Lower lobe of right lung (tissue), 2 donors: ENCODE data around the gene RHOT2. TPM values are rescaled to one million over a fixed set of nuclear protein-coding genes. Genes with fewer than 3 reads are reported as not detected.

Experiments
- ATAC-seq, 2 donors: fragments of 200-7000 bp; cut with Tn5 transposase; one replicate each; pipeline ENCODE4 v1.9.1; 2020 to 2022; ENCODE audit warnings: mild to moderate bottlenecking in 2 of 2, moderate library complexity in 2 of 2
- DNase-seq: peaks from one replicate; pipeline ENCODE4 v3.0.0-alpha.2; 2020
- H3K27ac ChIP-seq: fragments of 200-600 bp; one replicate; pipeline ENCODE4 v1.8.0; 2022
- H3K27me3 ChIP-seq: fragments of 200-600 bp; one replicate; pipeline ENCODE4 v1.8.0; 2022; ENCODE audit warnings: low read depth
- H3K36me3 ChIP-seq: fragments of 200-600 bp; one replicate; pipeline ENCODE4 v1.8.0; 2022; ENCODE audit warnings: mild to moderate bottlenecking
- H3K4me1 ChIP-seq: fragments of 200-600 bp; one replicate; pipeline ENCODE4 v1.8.0; 2022
- H3K4me3 ChIP-seq: fragments of 200-600 bp; one replicate; pipeline ENCODE4 v1.8.0; 2022; ENCODE audit warnings: mild to moderate bottlenecking
- H3K9me3 ChIP-seq: fragments of 200-600 bp; one replicate; pipeline ENCODE4 v1.8.0; 2022
- intact Hi-C: fragments of 100-400 bp; cut with DNase I; formaldehyde crosslinking; loops from one replicate; pipeline ENCODE4 v1.11.0; 2022
- total RNA-seq: library from RNA; stranded (reverse); fragmentation: NEBNext Ultra II Directional; extraction: Animal tissue kit (Norgen Biotek cat#: 25700); gene quantifications from one replicate; pipeline ENCODE4 v1.2.1, GENCODE V29; 2021
- TF ChIP-seq, protein P1 (sequence below): fragments of 200-600 bp; IDR thresholded peaks from one replicate; pipeline ENCODE4 v1.8.0; 2022; ENCODE audit warnings: antibody characterized with exemption, mild to moderate bottlenecking
- donor health status: DM: no; HTN: yes; CAD: no; lungs with severe emphysema.

RHOT2 gene
- total RNA-seq, 1 donor from 2014 or later = 81.6 TPM

DNA sequence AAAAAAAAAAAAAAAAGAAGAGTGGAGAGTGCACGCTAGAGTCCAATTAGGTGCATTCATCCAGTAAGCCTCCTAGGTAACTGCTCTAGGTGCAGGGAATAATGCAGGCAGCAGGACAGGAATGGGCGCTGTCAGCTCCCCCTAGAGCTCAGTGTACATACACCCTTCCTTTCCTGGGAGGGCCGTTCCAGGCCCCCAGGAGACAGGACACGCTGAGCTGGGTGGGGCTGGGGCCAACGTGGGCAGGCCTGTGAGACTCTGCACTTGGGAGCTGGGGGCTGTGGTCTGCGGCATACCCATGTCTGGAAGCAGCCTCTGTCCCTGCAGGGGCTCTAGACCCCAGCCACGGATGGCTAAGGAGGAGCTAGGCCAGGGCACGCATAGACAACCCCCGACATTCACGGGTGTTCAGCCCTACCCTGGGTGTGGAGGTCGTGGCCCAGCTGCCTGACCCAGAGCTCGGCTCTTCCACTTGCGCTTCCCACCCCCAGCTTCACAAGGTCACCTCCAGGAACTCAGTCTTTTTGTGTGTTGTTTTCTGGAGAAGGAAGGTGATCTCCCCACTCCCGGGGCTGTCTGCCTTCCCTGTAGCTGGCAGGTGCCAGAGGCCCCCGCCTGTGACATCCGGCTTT is 52.0 kb downstream of the RHOT2 start:
- Histone ChIP-seq H3K27me3 (no peaks in the 10 kb centered on the region), H3K4me3 (peak overlapping the region; percentile 80), H3K4me1 (peaks cover 34% of the 10 kb centered on the region), H3K27ac (peak overlapping the region; percentile 89), H3K9me3 (no peaks in the 10 kb centered on the region), H3K36me3 (peaks cover 5% of the 10 kb centered on the region)
- intact Hi-C loops = no loop called here
- DNase-seq (no peak), ATAC-seq (no peak)
- TF ChIP-seq, protein P1, sequence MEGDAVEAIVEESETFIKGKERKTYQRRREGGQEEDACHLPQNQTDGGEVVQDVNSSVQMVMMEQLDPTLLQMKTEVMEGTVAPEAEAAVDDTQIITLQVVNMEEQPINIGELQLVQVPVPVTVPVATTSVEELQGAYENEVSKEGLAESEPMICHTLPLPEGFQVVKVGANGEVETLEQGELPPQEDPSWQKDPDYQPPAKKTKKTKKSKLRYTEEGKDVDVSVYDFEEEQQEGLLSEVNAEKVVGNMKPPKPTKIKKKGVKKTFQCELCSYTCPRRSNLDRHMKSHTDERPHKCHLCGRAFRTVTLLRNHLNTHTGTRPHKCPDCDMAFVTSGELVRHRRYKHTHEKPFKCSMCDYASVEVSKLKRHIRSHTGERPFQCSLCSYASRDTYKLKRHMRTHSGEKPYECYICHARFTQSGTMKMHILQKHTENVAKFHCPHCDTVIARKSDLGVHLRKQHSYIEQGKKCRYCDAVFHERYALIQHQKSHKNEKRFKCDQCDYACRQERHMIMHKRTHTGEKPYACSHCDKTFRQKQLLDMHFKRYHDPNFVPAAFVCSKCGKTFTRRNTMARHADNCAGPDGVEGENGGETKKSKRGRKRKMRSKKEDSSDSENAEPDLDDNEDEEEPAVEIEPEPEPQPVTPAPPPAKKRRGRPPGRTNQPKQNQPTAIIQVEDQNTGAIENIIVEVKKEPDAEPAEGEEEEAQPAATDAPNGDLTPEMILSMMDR = no peak

DNA sequence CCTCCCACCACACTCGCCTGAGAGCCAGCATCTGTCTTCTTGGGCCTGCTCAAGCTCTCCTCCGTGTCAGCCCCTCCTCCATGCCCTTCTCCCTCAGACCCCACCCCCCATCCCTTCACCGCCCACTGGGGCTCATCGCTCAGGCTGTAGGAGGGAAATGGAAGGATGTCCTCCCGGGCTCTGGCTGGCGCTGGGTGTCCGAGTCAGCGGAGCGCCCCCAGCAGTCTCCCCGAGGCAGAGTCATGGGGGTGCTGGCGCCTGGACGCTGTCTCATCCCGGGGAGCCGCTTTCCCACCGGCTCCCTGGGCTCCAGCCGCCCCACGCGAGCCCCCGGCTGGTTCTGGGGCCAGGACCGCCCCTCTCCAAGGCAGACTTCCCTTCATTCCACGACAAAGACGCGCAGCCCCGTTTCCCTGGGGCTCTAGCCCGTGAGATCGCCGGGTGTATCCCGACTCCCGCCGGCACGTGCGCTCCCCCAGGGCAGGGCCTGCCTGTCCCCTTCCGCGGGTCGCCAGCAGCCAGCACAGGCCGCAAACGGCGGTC is 52.6 kb downstream of the RHOT2 start:
- Histone ChIP-seq H3K4me3 (peak overlapping the region; percentile 80), H3K9me3 (no peaks in the 10 kb centered on the region), H3K36me3 (peaks cover 5% of the 10 kb centered on the region), H3K27ac (peak overlapping the region; percentile 89), H3K4me1 (peaks cover 34% of the 10 kb centered on the region), H3K27me3 (peaks cover 3% of the 10 kb centered on the region)
- TF ChIP-seq, protein P1 = no peak
- DNase-seq = no peak
- intact Hi-C loops = no loop called here
- ATAC-seq = peak; percentile 3 to 39

DNA sequence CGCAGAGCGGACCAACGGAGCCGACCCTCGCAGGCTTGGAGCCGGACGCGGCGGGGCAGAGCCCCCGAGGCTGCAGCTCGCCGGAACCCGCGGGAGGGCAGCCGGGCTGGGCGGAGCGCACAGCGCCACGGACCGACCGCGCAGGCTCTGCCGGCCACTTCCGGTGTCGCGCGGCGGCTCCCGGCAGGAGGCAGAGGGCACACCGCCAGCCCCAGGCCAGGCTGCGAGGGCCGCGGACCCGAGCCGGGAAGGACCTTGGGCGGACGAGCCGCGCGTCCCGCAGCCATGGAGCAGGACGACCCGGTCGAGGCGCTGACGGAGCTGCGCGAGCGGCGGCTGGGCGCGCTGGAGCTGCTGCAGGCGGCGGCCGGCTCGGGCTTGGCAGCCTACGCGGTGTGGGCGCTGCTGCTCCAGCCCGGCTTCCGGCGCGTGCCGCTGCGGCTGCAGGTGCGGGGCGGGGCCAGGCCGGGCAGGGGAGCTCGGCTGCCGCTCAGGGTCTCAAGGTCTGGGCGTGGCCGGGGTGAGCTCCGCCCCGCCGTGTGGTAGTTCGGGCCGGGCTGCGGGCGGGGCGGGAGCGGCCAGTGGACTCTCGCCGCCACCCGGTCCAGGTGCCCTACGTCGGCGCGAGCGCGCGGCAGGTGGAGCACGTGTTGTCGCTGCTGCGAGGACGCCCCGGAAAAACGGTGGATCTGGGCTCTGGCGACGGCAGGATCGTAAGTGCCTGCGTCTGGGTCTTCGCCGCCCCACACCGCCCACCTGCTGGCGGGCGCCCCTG is 53.2 kb downstream of the RHOT2 start, which contains the start of gene ANTKMT:
Gene ANTKMT, plus strand, starts transcription at position 157 of the 775 bp plus-strand sequence. Its CDS starts 129 bp downstream, at position 286.
- H3K9me3 ChIP-seq = no peaks in the 10 kb centered on the region
- intact Hi-C loops = no loop called here
- peaks cover 31% of the 10 kb centered on the region for H3K4me1 ChIP-seq
- ATAC-seq (peak; percentile 89 to 93), DNase-seq (peak; percentile 89)
- peaks cover 5% of the 10 kb centered on the region for H3K36me3 ChIP-seq
- H3K27ac ChIP-seq = peak within 1 kb of the TSS; percentile 89
- H3K27me3 ChIP-seq = peaks cover 10% of the 10 kb centered on the region
- TF ChIP-seq, protein P1 = peak; percentile 6
- H3K4me3 ChIP-seq = peak within 1 kb of the TSS; percentile 80

DNA sequence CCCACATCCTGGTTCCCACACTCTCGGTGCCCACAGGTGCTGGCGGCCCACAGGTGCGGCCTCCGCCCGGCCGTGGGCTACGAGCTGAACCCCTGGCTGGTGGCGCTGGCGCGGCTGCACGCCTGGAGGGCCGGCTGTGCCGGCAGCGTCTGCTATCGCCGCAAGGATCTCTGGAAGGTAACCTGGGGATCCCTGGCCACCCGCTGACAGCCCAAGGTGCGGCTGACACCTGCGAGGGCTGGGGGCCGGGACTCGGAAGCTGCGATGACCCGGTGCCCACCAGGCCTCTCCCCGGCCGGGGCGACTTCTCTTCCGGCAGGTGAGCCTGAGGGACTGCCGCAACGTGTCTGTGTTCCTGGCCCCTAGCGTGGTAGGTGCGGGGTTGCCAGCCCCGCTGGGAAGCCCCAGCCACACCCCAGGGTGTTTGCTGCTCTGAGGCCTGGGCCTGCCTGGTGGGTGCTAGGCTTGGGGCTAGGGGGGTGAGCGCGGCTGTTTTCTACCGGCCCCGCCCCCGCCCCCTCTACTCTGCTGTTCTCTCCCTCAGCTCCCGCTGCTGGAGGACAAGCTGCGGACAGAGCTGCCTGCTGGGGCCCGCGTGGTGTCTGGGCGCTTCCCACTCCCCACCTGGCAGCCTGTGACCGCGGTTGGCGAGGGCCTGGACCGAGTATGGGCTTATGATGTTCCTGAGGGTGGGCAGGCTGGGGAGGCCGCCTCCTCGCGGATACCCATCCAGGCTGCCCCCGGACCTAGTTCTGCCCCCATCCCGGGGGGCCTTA is 54.0 kb downstream of the RHOT2 start:
- no peak for DNase-seq
- peak overlapping the region; percentile 89 for H3K27ac ChIP-seq

More for the DNA sequence above, 54.0 kb downstream of the RHOT2 start:
- H3K9me3 ChIP-seq = no peaks in the 10 kb centered on the region
- H3K4me3 ChIP-seq = peak overlapping the region; percentile 80
- peaks cover 30% of the 10 kb centered on the region for H3K4me1 ChIP-seq
- no peak for ATAC-seq
- TF ChIP-seq, protein P1 = no peak
- peaks cover 14% of the 10 kb centered on the region for H3K27me3 ChIP-seq
- H3K36me3 ChIP-seq = peaks cover 5% of the 10 kb centered on the region
- intact Hi-C loops = no loop called here
